ENCODE measurements around the gene ARHGAP42. TPM values are rescaled to one million over a fixed set of nuclear protein-coding genes. Genes with fewer than 3 reads are reported as not detected.
A peak's percentile ranks its signal among the peaks of the same experiment; 100 is the strongest.
"Not testable (repeated sequence)": the region's sequence is repeated elsewhere in the genome, so short reads cannot be mapped to it uniquely, and the experiment has no call there.

The ARHGAP42 gene, protein sequence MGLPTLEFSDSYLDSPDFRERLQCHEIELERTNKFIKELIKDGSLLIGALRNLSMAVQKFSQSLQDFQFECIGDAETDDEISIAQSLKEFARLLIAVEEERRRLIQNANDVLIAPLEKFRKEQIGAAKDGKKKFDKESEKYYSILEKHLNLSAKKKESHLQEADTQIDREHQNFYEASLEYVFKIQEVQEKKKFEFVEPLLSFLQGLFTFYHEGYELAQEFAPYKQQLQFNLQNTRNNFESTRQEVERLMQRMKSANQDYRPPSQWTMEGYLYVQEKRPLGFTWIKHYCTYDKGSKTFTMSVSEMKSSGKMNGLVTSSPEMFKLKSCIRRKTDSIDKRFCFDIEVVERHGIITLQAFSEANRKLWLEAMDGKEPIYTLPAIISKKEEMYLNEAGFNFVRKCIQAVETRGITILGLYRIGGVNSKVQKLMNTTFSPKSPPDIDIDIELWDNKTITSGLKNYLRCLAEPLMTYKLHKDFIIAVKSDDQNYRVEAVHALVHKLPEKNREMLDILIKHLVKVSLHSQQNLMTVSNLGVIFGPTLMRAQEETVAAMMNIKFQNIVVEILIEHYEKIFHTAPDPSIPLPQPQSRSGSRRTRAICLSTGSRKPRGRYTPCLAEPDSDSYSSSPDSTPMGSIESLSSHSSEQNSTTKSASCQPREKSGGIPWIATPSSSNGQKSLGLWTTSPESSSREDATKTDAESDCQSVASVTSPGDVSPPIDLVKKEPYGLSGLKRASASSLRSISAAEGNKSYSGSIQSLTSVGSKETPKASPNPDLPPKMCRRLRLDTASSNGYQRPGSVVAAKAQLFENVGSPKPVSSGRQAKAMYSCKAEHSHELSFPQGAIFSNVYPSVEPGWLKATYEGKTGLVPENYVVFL
- total RNA-seq, result not detected

DNA sequence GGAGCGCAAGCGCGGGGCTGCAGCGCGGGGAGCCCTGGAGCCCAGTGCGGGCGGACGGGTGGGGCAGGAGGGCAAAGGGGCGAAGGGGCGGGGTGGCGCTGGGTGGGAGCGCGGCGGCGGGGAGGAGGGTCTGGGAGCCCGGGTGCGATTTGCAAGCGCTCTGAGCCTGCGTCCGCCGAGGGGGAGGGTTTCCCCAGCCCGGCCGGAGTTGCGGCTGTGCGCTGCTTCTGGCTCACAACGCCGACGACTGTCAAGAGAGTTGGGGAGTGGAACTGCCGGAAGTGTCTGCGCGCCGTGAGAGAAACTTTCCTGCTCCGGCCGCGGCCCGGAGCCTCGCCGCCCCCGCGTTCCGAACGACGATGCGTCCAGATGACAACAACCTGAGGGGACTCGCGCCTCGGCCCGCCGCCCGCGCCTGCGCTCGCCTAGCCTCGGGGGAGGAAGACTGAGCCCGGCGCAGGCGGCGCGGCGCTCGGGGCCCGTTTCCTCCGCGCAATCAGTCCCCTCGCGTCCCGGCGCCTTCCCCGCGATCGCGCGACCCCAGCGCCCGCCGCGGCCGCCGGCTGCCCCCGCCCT is at the start of gene ARHGAP42:
Gene ARHGAP42, plus strand, starts transcription at position 235 of the 576 bp plus-strand sequence. CDS start 391 bp downstream, outside the sequence.
- peaks cover 11% of the 10 kb centered on the region for H3K4me1 Mint-ChIP-seq
- peaks cover 22% of the 10 kb centered on the region for H3K27me3 Mint-ChIP-seq
- H3K27ac Mint-ChIP-seq, result no peak within 1 kb of the TSS
- POLR2A ChIA-PET, result no interaction called here
- H3K4me3 Mint-ChIP-seq, result peak within 1 kb of the TSS; percentile 46
- DNase-seq, result no peak
- CTCF ChIA-PET, result no interaction called here
- H3K36me3 Mint-ChIP-seq (ENCODE audit: low read depth), result no peaks in the 10 kb centered on the region
- peaks cover 2% of the 10 kb centered on the region for H3K9me3 Mint-ChIP-seq

DNA sequence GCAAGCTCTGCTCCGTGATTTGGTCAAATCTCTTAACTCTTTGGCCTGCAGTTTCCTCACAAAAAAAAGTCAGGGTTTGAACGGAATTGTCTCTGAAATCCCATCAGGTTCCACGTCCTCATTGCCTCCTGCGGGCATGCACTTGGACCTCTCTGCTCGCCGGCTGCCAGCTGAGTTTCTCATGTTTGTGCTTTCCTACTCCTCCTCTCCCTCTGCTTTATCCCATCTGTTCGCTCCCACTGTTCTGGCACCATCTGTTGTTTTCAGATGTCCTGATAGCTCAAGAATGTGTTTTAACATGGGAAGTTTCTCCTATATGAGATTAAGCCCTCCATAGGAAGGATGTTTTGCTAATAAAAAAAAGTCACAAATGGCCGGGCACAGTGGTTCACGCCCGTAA is 49.4 kb upstream of the ARHGAP42 start:
- Mint-ChIP-seq H3K27me3 (no peaks in the 10 kb centered on the region), H3K36me3 (ENCODE audit: low read depth) (no peaks in the 10 kb centered on the region), H3K9me3 (peaks cover 10% of the 10 kb centered on the region), H3K27ac (no peak overlapping the region), H3K4me1 (no peaks in the 10 kb centered on the region), H3K4me3 (no peak overlapping the region)
- CTCF ChIA-PET, result no interaction called here
- POLR2A ChIA-PET, result no interaction called here
- no peak for DNase-seq

DNA sequence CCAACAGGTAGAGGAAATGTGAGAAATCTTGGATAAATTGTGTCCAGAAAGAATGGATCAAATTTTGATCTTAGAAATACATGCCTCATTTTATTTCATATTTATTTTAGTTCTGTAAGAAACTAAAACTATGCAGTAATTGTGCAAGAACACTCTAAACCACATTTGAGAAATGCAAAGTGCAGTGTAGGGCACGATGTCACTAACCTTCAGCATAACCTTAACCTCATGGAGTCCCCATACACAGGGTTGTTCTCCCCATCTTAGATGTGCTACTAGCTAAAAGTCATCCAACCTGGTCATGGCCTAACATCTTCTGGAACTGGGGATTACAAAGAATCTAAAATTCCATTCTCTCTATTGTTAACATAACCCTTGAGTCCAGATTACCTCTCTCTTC is 48.4 kb upstream of the ARHGAP42 start:
- H3K4me1 Mint-ChIP-seq, result no peaks in the 10 kb centered on the region
- H3K27ac Mint-ChIP-seq, result no peak overlapping the region
- H3K9me3 Mint-ChIP-seq, result peaks cover 10% of the 10 kb centered on the region
- DNase-seq, result no peak
- H3K4me3 Mint-ChIP-seq, result no peak overlapping the region
- no peaks in the 10 kb centered on the region for H3K27me3 Mint-ChIP-seq
- ChIA-PET POLR2A (no interaction called here), CTCF (no interaction called here)
- H3K36me3 Mint-ChIP-seq (ENCODE audit: low read depth), result no peaks in the 10 kb centered on the region

DNA sequence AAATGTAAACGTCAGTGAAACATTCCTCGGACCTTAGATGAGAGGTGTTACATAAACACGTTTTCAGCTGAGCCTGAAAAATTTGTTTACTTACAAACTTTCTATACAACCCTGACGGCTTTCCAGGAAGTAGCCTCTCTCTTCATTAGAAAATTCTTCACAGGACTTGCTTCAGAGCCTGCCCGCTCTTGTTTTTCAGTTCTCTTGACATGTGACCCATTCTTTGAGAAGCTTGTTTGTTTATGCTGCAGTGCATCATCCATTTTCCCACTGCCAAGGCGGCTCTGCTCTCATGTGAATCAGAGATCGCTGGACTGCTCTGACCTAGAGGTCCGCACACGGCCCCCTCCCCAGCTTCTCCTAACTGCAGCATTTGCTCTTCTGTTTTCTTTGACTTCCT is 47.9 kb upstream of the ARHGAP42 start:
- H3K36me3 Mint-ChIP-seq (ENCODE audit: low read depth), result no peaks in the 10 kb centered on the region
- no peak overlapping the region for H3K4me3 Mint-ChIP-seq
- ChIA-PET POLR2A (no interaction called here), CTCF (no interaction called here)
- H3K27me3 Mint-ChIP-seq, result no peaks in the 10 kb centered on the region
- H3K9me3 Mint-ChIP-seq, result peaks cover 8% of the 10 kb centered on the region
- no peak for DNase-seq
- H3K4me1 Mint-ChIP-seq, result no peaks in the 10 kb centered on the region
- H3K27ac Mint-ChIP-seq, result no peak overlapping the region

DNA sequence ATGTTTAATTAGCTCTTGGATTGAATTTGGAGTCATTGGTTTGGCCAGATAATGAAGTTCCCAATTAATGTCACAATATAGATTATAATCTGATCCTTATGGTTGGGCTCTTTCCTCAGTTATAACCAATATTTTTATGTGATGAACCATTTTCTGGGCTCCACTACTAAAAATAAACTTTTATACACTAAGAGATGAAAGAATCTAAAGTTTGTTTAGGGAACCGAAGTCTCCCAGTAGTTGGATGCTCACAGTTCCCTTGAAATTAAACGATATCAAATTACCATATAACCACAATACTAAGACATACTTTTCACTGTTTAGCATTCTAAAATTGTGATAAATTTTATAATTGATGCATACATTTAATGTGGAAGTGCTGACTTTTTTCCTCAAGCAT is 47.0 kb upstream of the ARHGAP42 start:
- no peaks in the 10 kb centered on the region for H3K4me1 Mint-ChIP-seq
- no peak overlapping the region for H3K4me3 Mint-ChIP-seq
- H3K27ac Mint-ChIP-seq, result no peak overlapping the region
- H3K27me3 Mint-ChIP-seq, result no peaks in the 10 kb centered on the region
- peaks cover 5% of the 10 kb centered on the region for H3K9me3 Mint-ChIP-seq
- POLR2A ChIA-PET, result no interaction called here
- DNase-seq, result no peak
- no peaks in the 10 kb centered on the region for H3K36me3 Mint-ChIP-seq (ENCODE audit: low read depth)
- CTCF ChIA-PET, result no interaction called here

DNA sequence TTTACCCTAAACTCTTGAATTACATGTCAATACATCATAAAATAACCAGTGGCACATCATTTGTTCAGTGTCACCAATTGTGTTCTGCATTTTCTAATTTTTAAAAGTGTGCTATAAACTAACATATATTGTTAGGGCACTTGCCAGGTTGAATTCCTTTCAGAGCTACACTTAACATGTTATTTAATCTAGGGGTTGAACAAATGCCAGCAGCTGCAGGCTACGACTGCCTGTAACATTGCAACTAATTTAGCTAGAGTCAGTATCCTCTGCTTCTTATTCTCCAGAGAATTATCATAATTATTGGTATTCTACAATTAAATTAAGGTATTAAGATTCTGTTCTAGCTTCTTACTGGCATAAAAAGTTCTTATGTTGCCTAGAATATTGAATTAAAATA is 46.4 kb upstream of the ARHGAP42 start:
- Mint-ChIP-seq H3K36me3 (ENCODE audit: low read depth) (no peaks in the 10 kb centered on the region), H3K27ac (no peak overlapping the region), H3K27me3 (no peaks in the 10 kb centered on the region), H3K4me3 (no peak overlapping the region), H3K4me1 (no peaks in the 10 kb centered on the region), H3K9me3 (peaks cover 6% of the 10 kb centered on the region)
- ChIA-PET CTCF (no interaction called here), POLR2A (no interaction called here)
- no peak for DNase-seq

DNA sequence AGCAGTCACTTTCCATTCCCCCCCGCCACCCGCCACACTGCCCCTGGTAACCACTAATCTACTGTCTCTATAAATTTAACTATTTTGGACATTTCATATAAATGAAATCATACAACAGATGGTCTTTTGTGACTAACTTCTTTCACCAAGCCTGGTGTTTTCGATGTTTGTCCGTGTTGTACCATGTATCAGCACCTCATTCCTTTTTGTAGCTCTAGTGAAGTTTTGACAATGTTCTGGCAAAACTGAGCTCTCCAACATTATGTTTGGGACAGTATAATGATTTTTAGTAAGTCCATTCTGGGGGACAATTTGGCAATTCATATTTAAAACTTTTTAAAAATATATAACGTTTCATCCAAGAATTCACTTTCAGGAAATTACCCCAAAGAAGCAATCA is 45.6 kb upstream of the ARHGAP42 start:
- H3K4me1 Mint-ChIP-seq, result no peaks in the 10 kb centered on the region
- no peak for DNase-seq
- H3K9me3 Mint-ChIP-seq, result peaks cover 4% of the 10 kb centered on the region
- H3K27me3 Mint-ChIP-seq, result no peaks in the 10 kb centered on the region
- H3K27ac Mint-ChIP-seq, result no peak overlapping the region
- no peak overlapping the region for H3K4me3 Mint-ChIP-seq
- POLR2A ChIA-PET, result no interaction called here
- CTCF ChIA-PET, result no interaction called here
- H3K36me3 Mint-ChIP-seq (ENCODE audit: low read depth), result no peaks in the 10 kb centered on the region

DNA sequence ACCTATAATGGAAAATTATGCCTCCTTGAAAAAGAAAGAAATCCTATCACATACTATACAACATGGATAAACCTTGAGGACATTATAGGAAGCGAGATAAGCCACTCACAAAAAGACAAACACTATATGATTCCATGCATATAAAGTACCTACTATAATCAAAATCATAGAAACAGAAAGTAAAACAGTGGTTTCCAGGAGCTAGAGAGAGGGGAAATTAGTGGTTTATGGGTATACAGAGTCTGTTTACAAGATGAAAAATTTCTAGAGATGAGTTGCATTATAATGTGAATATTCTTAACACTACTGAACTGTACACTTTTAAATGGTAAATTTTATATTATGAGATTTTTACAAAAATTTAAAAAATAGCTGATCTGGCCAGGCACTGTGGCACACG is 40.5 kb upstream of the ARHGAP42 start:
- H3K36me3 Mint-ChIP-seq (ENCODE audit: low read depth), result no peaks in the 10 kb centered on the region
- no peaks in the 10 kb centered on the region for H3K4me1 Mint-ChIP-seq
- H3K4me3 Mint-ChIP-seq, result no peak overlapping the region
- H3K27me3 Mint-ChIP-seq, result no peaks in the 10 kb centered on the region
- H3K27ac Mint-ChIP-seq, result no peak overlapping the region
- POLR2A ChIA-PET, result no interaction called here
- CTCF ChIA-PET, result no interaction called here
- DNase-seq, result no peak
- peaks cover 4% of the 10 kb centered on the region for H3K9me3 Mint-ChIP-seq

DNA sequence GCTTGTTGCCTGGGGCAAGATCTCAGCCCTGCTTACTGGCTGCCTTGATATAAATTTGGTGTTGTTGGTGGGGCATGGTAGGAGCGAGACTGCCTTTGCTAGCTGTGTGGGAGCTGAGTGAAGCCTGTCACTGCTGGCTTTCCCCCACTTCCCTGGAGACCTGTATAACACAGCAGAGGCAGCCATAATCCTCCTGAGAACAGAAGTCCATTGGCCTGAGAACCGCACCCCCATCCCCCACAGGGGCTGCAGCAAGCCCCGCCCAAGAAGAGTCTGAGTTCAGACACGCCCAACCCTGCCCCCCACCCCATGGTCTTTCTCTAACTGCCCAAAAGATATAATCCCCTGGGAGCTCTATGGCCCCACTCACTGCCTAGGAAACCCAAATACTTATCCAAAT is 39.2 kb upstream of the ARHGAP42 start:
- DNase-seq, result no peak
- H3K36me3 Mint-ChIP-seq (ENCODE audit: low read depth), result no peaks in the 10 kb centered on the region
- CTCF ChIA-PET, result no interaction called here
- no peak overlapping the region for H3K4me3 Mint-ChIP-seq
- POLR2A ChIA-PET, result no interaction called here
- no peaks in the 10 kb centered on the region for H3K4me1 Mint-ChIP-seq
- peaks cover 8% of the 10 kb centered on the region for H3K9me3 Mint-ChIP-seq
- no peak overlapping the region for H3K27ac Mint-ChIP-seq
- no peaks in the 10 kb centered on the region for H3K27me3 Mint-ChIP-seq

DNA sequence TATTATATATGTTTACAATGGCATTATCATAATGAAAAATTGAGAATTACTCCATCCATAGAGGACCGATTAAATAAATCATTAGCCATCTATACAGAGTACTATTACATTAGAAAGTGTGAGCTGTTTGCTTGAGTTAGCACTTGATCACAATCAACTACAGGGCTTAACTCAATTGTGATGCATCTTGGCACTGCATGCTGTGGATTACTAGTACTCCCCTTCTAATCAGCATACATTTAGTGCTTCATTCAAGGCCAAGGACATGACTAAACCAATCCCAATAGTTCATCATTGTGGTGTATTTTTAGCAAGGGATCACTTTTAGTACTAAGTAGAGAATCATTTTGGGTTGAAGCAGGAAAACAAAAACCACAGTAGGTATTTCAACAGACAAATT is 23.5 kb upstream of the ARHGAP42 start:
- no peak for DNase-seq
- H3K4me3 Mint-ChIP-seq, result no peak overlapping the region
- H3K36me3 Mint-ChIP-seq (ENCODE audit: low read depth), result no peaks in the 10 kb centered on the region
- no peak overlapping the region for H3K27ac Mint-ChIP-seq
- no peaks in the 10 kb centered on the region for H3K27me3 Mint-ChIP-seq
- POLR2A ChIA-PET, result no interaction called here
- peaks cover 5% of the 10 kb centered on the region for H3K9me3 Mint-ChIP-seq
- no peaks in the 10 kb centered on the region for H3K4me1 Mint-ChIP-seq
- CTCF ChIA-PET, result no interaction called here

DNA sequence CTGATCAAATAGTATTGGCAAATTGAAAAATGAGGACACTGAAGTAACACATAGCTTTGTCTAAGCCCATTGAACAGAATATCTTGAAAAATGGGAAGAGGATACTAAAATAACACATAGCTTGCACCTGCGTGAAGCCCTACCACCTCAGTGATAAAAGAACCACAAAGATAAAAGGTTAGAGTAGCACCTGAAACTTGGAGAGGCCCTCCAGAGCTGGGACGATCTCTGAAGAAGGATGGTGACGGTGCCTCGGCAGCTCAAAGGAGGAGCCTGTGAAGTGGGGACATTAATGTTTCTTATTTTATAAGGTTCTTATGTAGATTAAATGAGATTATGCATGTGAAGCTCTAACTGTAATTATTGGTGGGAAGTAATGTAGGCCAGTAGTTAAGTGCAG is 23.1 kb upstream of the ARHGAP42 start:
- H3K27ac Mint-ChIP-seq, result no peak overlapping the region
- ChIA-PET CTCF (no interaction called here), POLR2A (no interaction called here)
- no peaks in the 10 kb centered on the region for H3K36me3 Mint-ChIP-seq (ENCODE audit: low read depth)
- H3K9me3 Mint-ChIP-seq, result peaks cover 5% of the 10 kb centered on the region
- no peaks in the 10 kb centered on the region for H3K27me3 Mint-ChIP-seq
- no peak for DNase-seq
- no peak overlapping the region for H3K4me3 Mint-ChIP-seq
- H3K4me1 Mint-ChIP-seq, result no peaks in the 10 kb centered on the region

DNA sequence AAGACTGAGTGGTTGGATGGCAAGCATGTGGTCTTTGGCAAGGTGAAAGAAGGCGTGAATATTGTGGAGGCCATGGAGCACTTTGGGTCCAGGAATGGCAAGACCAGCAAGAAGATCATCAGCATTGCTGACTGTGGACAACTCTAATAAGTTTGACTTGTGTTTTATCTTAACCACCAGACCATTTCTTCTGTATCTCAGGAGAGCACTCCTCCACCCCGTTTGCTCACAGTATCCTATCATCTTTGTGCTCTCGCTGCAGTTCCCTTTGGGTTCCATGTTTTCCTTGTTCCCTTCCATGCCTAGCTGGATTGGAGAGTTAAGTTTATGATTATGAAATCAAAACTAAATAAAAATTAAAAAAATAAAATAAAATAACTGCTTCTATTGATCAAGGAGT is 20.3 kb upstream of the ARHGAP42 start:
- H3K27me3 Mint-ChIP-seq; H3K4me1 Mint-ChIP-seq; H3K9me3 Mint-ChIP-seq; POLR2A ChIA-PET; CTCF ChIA-PET; DNase-seq; H3K27ac Mint-ChIP-seq; H3K36me3 Mint-ChIP-seq (ENCODE audit: low read depth); H3K4me3 Mint-ChIP-seq: not testable (repeated sequence)

DNA sequence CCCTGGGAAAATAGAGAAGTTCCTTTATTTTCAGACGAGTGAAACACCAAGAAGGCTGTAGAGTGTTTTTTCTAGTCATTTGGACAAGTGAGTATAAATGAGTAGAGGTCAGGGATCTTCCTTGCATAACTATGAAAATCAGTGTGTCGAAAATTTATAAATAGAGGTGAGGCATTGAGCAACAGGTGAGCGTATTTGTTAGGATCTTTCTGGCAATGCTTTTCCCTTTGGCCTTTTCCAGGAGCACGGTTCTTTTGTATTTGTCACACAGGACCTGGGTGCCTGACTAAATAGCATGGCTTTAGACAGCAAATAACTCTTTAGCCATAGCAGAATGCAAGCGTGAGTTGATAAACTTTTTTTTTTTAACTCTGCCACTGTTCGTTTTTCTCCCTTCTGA is 19.6 kb upstream of the ARHGAP42 start:
- ChIA-PET CTCF (no interaction called here), POLR2A (no interaction called here)
- DNase-seq, result no peak
- Mint-ChIP-seq H3K9me3 (peaks cover 2% of the 10 kb centered on the region), H3K27me3 (no peaks in the 10 kb centered on the region), H3K36me3 (ENCODE audit: low read depth) (no peaks in the 10 kb centered on the region), H3K27ac (no peak overlapping the region), H3K4me1 (no peaks in the 10 kb centered on the region), H3K4me3 (no peak overlapping the region)

DNA sequence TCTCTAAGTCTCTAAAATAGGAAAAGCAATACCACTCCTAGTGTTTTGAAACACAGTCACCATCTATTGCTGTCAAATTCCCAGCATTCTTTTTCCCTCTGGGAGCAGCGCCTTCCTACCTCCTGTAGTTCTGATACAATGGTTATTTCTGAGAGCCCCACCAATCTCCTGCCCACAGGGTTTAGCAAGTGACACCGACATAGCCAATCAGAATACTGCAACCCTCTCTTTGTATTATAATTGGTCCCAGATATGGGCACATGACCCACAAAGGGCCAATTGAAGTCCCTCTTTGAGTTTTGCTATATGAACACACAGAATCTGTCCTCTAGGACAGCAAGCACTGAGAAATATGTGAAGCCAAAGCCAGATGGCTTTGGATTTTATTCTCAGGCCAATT is 16.9 kb upstream of the ARHGAP42 start:
- POLR2A ChIA-PET, result no interaction called here

More for the DNA sequence above, 16.9 kb upstream of the ARHGAP42 start:
- no peaks in the 10 kb centered on the region for H3K4me1 Mint-ChIP-seq
- no peak overlapping the region for H3K27ac Mint-ChIP-seq
- no peak overlapping the region for H3K4me3 Mint-ChIP-seq
- CTCF ChIA-PET, result no interaction called here
- H3K9me3 Mint-ChIP-seq, result peaks cover 2% of the 10 kb centered on the region
- H3K27me3 Mint-ChIP-seq, result no peaks in the 10 kb centered on the region
- DNase-seq, result no peak
- H3K36me3 Mint-ChIP-seq (ENCODE audit: low read depth), result no peaks in the 10 kb centered on the region

Data from activated CD4-positive, alpha-beta memory T cell treated with anti-CD3 and anti-CD28 coated beads, Interleukin-2, amount 10 ng/mL, durations not matched to agents 7 days and 5 days (primary cell).